ENCODE measurements around the gene ZFYVE28.

The ZFYVE28 gene

DNA sequence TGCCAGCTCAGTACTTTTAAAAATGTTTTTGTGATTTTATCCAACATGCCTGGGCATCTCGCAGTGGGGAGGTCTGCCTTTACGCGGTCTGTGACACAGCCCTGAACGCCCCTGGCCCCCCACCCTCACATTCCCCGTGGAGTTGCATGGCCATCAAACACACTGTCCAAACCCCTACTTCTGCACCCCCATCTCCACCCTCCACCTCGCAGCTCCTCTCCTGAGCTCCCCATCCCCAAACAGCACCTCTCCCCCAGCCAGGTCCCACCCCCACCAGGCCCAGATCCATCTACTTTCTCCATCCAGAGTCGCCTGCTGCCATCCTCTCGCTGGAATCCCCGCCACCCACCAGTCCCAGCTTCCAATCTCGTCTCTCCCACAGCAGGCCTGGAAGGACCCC is 9.5 kb downstream of the ZFYVE28 start:
- DNase-seq, result no peak

GRCh38 chr4:2408401-2408958 is 10.0 kb downstream of the ZFYVE28 start:
- peak; percentile 52 for DNase-seq

GRCh38 chr4:2407991-2408342 is 10.5 kb downstream of the ZFYVE28 start:
- no peak for DNase-seq

GRCh38 chr4:2406920-2407319 is 11.5 kb downstream of the ZFYVE28 start:
- no peak for DNase-seq

GRCh38 chr4:2406406-2406805 is 12.0 kb downstream of the ZFYVE28 start:
- no peak for DNase-seq

- no peak for DNase-seq
Measured at GRCh38 chr4:2402941-2403340, 15.5 kb downstream of the ZFYVE28 start.

- DNase-seq, result peak; percentile 84
Measured at GRCh38 chr4:2402048-2402842, 16.2 kb downstream of the ZFYVE28 start.

DNA sequence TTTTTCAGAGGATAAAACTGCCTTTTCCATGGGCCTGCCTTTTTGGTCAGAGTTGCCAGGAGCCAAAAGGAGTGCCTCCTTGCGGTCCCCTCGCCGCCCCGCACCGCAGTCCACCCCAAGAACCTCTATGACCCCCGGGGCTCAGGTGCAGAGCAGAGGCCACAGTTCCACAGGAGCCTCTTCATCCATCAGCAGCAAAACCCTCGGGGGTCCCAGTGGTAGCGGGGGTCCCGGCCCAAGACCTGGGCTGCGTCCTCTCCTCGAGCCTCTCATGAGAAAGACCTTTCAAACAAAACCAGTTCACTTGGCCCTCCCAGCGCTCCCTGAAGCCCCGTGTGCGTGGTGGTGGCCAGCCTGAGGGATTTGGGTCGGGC is 16.8 kb downstream of the ZFYVE28 start:
- no peak for DNase-seq

DNA sequence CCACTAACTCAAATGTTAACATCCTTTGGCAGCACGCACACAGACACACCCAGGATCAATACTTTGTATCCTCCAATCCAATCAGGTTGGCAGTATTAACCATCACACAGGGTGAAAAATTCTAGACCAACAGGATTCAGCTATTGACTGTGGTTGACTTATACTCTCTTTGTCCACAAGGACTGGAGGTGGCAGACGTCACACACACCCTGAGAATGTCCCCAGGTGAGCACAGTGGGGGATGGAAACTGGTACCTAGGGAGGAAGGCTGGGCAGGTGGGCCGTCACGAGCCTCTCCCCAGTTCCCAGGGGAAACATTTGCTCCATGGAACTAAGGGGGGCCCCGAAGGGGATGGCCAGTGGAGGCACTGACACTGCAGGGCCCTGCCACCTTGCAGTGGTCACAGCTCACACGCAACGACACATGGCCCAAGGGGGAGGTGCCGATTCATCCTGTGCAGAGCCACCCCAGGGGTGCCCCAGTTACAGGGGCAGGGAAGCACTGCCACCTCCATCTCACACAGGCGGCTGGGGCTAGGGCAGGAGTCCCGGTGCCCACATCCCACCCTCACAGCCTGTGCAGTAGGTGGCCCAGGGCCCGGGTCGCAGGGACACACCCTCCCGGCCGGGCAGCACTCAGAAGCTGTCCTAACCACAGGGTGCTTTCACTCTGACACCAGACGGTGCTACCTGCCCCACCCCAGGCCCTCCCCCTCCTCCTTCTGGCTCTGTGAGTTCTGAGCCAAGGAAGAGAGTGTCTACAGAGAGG is 17.4 kb downstream of the ZFYVE28 start:
- DNase-seq, result no peak

DNA sequence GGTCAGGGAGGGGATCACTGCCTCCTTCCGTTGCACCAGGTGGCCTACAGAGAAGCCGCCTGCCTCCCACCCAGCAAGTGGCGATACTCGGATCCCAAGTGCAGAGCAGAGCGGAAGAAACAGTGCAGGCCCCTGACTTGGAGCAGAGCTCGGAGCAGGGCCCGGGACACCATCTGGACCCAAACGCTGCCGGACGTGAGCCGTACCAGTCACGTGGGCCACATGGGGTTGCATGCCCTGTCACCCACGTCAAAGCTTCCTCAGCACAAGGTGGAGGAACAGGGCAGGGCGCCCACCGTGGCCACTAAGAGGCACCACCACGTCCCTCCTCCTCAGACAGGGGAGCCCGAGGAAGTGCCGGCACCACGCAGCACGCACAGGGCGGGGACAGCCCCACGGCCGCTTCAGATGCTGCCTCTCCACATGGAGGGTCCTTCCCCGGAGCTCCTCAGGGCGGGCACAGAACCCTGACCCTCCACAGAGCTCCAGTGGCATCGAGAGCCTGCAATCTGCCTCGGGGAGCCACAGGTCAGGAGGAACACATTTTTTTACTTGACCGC is 18.7 kb downstream of the ZFYVE28 start:
- no peak for DNase-seq

GRCh38 chr4:2399216-2399615 is 19.2 kb downstream of the ZFYVE28 start:
- no peak for DNase-seq

DNA sequence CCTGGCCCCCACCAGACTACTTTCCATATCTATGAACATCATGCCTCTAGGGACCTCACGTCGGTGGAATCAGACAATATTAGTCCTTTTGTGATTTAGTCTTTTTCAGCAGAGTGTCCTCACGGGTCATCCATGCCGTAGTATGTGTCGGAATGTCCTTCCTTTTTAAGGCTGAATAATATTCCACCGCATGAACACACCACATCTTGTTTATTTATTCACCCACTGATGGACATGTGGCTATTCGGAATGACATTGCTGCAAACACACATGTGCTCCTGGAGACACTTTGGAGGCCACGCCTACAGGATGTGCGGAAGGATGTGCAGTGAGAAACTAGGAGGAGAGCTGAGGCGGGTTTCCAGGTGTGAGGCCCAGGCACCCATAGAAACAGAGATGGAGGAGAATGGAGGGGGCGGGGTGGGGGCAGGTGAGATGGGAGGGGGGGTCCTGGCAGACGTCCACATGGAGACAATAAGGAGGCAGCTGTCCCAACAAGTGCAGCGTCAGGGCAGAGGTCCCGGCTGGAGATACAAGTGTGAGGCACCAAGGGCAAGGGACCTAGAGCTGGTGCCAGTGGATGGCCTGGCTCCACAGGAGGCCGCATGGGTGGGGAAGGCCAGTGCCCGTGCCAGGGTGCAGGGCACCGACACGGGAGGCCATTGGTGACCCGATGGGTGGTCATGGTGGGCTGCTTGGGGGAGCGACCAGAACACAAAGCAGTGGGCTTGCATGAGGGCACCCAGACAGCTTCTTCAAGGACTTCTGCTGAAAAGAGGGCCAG is 20.7 kb downstream of the ZFYVE28 start:
- no peak for DNase-seq

GRCh38 chr4:2396781-2397368 is 21.6 kb downstream of the ZFYVE28 start:
- DNase-seq, result no peak

DNA sequence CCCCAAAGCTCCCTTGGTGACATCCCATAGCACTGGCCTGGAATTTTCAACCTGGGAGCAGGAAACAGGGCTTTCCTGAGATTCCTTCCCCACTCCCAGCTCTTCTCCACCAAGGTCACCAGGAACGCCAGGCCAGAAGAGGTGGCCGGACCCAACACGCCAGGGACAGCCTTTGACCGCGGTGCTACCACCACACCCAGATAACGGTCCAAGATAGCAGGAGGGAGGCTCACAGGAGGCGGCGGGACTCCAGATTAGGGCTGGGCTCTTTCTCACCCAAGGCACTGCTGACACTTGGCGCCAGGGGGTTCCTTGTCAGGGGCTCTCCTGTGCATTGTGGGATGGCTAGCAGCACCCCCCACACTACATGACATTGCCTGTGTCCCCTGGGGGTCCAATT is 22.9 kb downstream of the ZFYVE28 start:
- DNase-seq, result peak; percentile 77

GRCh38 chr4:2395038-2395437 is 23.4 kb downstream of the ZFYVE28 start:
- DNase-seq, result no peak

DNA sequence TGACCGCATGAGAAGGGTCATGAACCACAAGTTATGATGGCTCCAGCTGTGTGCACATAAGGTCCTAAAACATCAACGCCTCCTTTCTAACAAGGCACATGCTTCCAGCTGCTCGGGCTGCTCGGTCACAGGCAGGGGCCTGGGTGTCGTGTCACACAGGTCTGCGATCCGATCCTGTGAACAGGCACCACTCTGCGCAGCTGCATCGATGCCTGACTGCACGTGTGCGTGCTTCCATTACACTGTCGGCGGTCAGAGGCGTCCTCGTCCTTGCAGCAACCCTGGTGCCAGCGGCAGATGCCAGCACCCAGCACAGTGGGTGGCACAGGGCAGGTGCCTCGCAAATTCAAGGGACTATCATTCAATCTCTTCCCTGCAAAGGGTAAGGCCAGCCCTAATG is 23.9 kb downstream of the ZFYVE28 start:
- no peak for DNase-seq

DNA sequence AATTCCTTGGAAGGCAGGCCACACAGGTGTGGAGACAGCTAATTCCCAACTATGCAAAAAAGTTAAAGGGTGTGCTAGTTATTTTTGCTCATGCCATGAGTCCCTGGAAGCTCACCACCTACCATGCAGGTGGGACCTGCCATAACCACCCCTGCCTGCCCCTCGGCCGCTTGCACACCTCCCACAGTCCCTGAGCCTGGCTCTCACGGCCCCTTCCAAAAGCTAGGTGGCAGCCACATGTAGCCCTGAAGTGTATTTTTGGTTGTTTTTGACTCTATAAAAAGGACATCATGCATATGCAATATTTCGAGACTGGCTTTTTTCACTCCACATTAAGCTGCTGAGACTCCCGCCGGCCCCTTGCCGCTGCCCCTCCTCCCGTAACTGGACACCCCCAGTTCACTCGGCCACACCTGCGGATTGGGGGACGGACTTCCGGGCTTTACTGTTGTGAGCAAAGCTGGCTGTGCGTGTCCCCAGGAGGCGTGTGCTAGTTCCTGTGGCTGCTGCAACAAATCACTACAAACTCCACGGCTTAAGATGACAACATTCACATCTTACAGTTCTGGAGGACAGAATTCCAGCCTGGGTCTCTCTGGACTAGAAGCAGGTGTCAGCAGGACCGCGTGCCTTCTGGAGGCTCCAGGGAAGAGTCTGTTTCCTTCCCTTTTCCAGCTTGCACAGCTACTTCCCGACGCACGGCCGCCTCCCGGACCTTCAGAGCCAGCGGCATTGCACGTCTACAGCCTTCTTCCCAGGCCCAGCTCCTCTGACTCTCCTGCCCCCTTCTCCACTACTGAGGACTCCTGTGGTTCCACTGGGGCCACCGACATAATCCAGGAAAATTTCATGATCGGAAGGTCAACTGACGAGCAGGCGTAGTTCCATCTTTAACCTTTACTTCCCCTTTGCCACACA is 24.8 kb downstream of the ZFYVE28 start:
- peak; percentile 21 for DNase-seq

GRCh38 chr4:2390784-2391421 is 27.5 kb downstream of the ZFYVE28 start:
- DNase-seq, result no peak

DNA sequence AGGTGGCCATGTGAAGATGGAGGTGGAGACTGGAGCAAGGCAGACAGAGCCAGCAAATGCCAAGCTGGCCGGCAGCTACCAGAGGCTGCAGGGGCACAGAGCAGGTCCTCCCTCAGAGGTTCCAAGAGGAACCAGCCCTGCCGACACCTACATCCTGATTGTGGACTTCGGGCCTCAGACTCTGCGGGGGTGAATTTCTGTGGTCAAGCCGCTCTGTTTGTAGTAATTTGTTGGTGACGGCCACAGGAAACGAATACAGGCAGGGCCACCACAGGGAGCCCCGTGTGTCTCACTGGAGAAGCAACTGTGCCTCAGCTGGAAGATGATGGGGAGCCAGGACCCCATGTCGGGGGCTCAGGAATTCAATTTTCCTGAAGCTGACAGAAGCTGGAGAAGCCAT is 28.3 kb downstream of the ZFYVE28 start:
- DNase-seq, result no peak

GRCh38 chr4:2389691-2390090 is 28.8 kb downstream of the ZFYVE28 start:
- DNase-seq, result no peak

All from hematopoietic multipotent progenitor cell treated with erythropoietin and hydrocortisone succinate and interleukin-3 and kit ligand, for 8 days (in vitro differentiated cells).